HG03097 (cell line): ENCODE data around the gene SNX32.
A peak's percentile ranks its signal among the peaks of the same experiment; 100 is the strongest.

ENCODE experiments used
- ATAC-seq: cut with Tn5 transposase; IDR thresholded peaks from one replicate; pipeline ENCODE4 v1.9.1; 2021; ENCODE audit not compliant: unreplicated experiment, low FRiP score

SNX32 gene

GRCh38 chr11:65854852-65855837, 21.4 kb downstream of the SNX32 start:
- ATAC-seq = no peak

GRCh38 chr11:65855927-65856363, 22.2 kb downstream of the SNX32 start:
- no peak for ATAC-seq

GRCh38 chr11:65856689-65857499, 23.1 kb downstream of the SNX32 start:
- peak; percentile 20 for ATAC-seq

- peak; percentile 9 for ATAC-seq
Observed at GRCh38 chr11:65857500-65857852, 23.7 kb downstream of the SNX32 start.

- peak; percentile 48 for ATAC-seq
Observed at GRCh38 chr11:65857853-65858680, 24.3 kb downstream of the SNX32 start, which contains the start of gene CFL1. CFL1 (minus strand) TSS chr11:65858180; CDS start chr11:65858099, 81 bp downstream.

- ATAC-seq = no peak
Observed at GRCh38 chr11:65858681-65859087, 24.9 kb downstream of the SNX32 start.

- peak; percentile 39 for ATAC-seq
Observed at GRCh38 chr11:65859095-65859811, 25.5 kb downstream of the SNX32 start.

- no peak for ATAC-seq
Observed at GRCh38 chr11:65859812-65860277, 26.1 kb downstream of the SNX32 start.

- ATAC-seq = peak; percentile 21
Observed at GRCh38 chr11:65860278-65861164, 26.8 kb downstream of the SNX32 start, which contains the start of gene MUS81. MUS81 (plus strand) TSS chr11:65860433; CDS start chr11:65860754, 321 bp downstream.

GRCh38 chr11:65861165-65861505, 27.4 kb downstream of the SNX32 start:
- no peak for ATAC-seq

- ATAC-seq = no peak
Observed at GRCh38 chr11:65861533-65862183, 27.9 kb downstream of the SNX32 start.

GRCh38 chr11:65862191-65862735, 28.5 kb downstream of the SNX32 start:
- no peak for ATAC-seq

- no peak for ATAC-seq
Observed at GRCh38 chr11:65862941-65863888, 29.5 kb downstream of the SNX32 start.

- no peak for ATAC-seq
Observed at GRCh38 chr11:65863889-65864705, 30.3 kb downstream of the SNX32 start.

- no peak for ATAC-seq
Observed at GRCh38 chr11:65864706-65865471, 31.1 kb downstream of the SNX32 start.
